OCI-LY3 (cell line): ENCODE measurements around the gene KCND2.

Experiments used
- H2AFZ ChIP-seq: fragments of 200-600, 300-600 bp; shearing (Covaris generic); 2 replicates; pipeline ENCODE4 v1.6.0; 2014; ENCODE audit warnings: antibody characterized with exemption, low read depth, low read length
- H3K27ac ChIP-seq: fragments of 200-600, 300-600 bp; sonication (generic); 2 replicates; pipeline ENCODE4 v1.5.1; 2014; ENCODE audit warnings: mild to moderate bottlenecking, low read length, moderate library complexity, mixed read lengths
- H3K27me3 ChIP-seq: fragments of 200-600, 300-600 bp; sonication (generic); 2 replicates; pipeline ENCODE4 v1.6.1; 2014; ENCODE audit warnings: low read depth, low read length, mixed read lengths
- H3K36me3 ChIP-seq: fragments of 200-600, 300-600 bp; sonication (generic); replicated peaks from 2 replicates; pipeline ENCODE3; 2014; ENCODE audit warnings: low read depth, low read length, mixed read lengths
- H3K4me1 ChIP-seq: fragments of 300-600, 200-600 bp; sonication (generic); 2 replicates; pipeline ENCODE4 v1.6.1; 2014; ENCODE audit warnings: low read length, mixed read lengths
- H3K4me2 ChIP-seq: fragments of 200-600, 300-600 bp; sonication (generic); 2 replicates; pipeline ENCODE4 v1.6.1; 2014; ENCODE audit warnings: low read length, mixed read lengths
- H3K4me3 ChIP-seq: fragments of 300-600, 200-600 bp; sonication (generic); 2 replicates; pipeline ENCODE4 v1.5.1; 2014; ENCODE audit warnings: antibody characterized with exemption, mild to moderate bottlenecking, low read length, moderate library complexity
- H3K79me2 ChIP-seq: fragments of 300-600, 200-600 bp; shearing (Covaris generic); 2 replicates; pipeline ENCODE4 v1.6.1; 2014; ENCODE audit warnings: mild to moderate bottlenecking, low read length, mixed read lengths
- H3K9ac ChIP-seq: fragments of 300-600, 200-600 bp; shearing (Covaris generic); 2 replicates; pipeline ENCODE4 v1.6.0; 2014; ENCODE audit warnings: mild to moderate bottlenecking, low read length, moderate library complexity
- H3K9me3 ChIP-seq: fragments of 200-600, 300-600 bp; shearing (Covaris generic); 2 replicates; pipeline ENCODE4 v1.6.1; 2014; ENCODE audit warnings: low read length, mixed read lengths; ENCODE audit not compliant: insufficient read depth
- H4K20me1 ChIP-seq: fragments of 200-600, 300-600 bp; sonication (generic); 2 replicates; pipeline ENCODE4 v1.6.1; 2016; ENCODE audit warnings: low read length, mixed read lengths; ENCODE audit not compliant: insufficient read depth
- EZH2phosphoT487 ChIP-seq: fragments of 200-600 bp; shearing (Covaris generic); IDR thresholded peaks from 2 replicates; pipeline ENCODE4 v1.6.1; 2018; ENCODE audit warnings: antibody characterized with exemption, mixed run types, low read depth
- TF ChIP-seq, protein P1 (sequence below): fragments of 200-600, 300-600 bp; sonication (generic); IDR thresholded peaks from 2 replicates; pipeline ENCODE4 v1.5.1; 2014; ENCODE audit warnings: antibody characterized with exemption, low read length, low read depth

The KCND2 gene

GRCh38 chr7:120731271-120731670, 458.3 kb downstream of the KCND2 start:
- Histone ChIP-seq H3K9me3 (no peaks in the 10 kb centered on the region), H3K79me2 (no peaks in the 10 kb centered on the region), H3K27me3 (no peaks in the 10 kb centered on the region), H3K4me2 (no peak overlapping the region), H2AFZ (no peak overlapping the region), H3K36me3 (no peaks in the 10 kb centered on the region), H3K9ac (no peak overlapping the region), H3K27ac (no peak overlapping the region), H4K20me1 (no peaks in the 10 kb centered on the region), H3K4me1 (no peaks in the 10 kb centered on the region), H3K4me3 (no peak overlapping the region)
- TF ChIP-seq, protein P1, sequence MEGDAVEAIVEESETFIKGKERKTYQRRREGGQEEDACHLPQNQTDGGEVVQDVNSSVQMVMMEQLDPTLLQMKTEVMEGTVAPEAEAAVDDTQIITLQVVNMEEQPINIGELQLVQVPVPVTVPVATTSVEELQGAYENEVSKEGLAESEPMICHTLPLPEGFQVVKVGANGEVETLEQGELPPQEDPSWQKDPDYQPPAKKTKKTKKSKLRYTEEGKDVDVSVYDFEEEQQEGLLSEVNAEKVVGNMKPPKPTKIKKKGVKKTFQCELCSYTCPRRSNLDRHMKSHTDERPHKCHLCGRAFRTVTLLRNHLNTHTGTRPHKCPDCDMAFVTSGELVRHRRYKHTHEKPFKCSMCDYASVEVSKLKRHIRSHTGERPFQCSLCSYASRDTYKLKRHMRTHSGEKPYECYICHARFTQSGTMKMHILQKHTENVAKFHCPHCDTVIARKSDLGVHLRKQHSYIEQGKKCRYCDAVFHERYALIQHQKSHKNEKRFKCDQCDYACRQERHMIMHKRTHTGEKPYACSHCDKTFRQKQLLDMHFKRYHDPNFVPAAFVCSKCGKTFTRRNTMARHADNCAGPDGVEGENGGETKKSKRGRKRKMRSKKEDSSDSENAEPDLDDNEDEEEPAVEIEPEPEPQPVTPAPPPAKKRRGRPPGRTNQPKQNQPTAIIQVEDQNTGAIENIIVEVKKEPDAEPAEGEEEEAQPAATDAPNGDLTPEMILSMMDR: no peak
- TF ChIP-seq EZH2phosphoT487: no peak

DNA sequence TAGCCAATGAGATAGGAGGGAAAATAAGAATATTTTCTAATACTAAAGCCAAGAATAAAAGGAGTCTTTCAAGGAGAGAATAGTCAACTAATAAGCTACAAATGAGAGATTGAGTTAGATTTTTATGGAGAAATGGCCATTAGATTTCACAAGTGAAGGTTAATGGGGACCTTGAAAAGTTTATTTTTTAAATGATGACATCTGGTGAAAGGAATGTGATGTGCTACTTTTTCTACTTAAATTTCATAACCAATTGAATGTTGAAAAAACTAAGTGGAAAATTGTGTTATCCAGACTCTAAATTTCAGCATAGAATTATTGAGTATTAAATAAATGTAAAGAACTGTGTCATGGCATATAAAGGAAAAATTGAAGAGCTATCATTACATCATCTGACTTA, 459.3 kb downstream of the KCND2 start:
- Histone ChIP-seq H3K4me1 (no peaks in the 10 kb centered on the region), H3K9ac (no peak overlapping the region), H2AFZ (no peak overlapping the region), H3K79me2 (no peaks in the 10 kb centered on the region), H3K9me3 (no peaks in the 10 kb centered on the region), H4K20me1 (no peaks in the 10 kb centered on the region), H3K4me3 (no peak overlapping the region), H3K36me3 (no peaks in the 10 kb centered on the region), H3K4me2 (no peak overlapping the region), H3K27me3 (no peaks in the 10 kb centered on the region), H3K27ac (no peak overlapping the region)
- TF ChIP-seq, protein P1: no peak
- TF ChIP-seq EZH2phosphoT487: no peak

DNA sequence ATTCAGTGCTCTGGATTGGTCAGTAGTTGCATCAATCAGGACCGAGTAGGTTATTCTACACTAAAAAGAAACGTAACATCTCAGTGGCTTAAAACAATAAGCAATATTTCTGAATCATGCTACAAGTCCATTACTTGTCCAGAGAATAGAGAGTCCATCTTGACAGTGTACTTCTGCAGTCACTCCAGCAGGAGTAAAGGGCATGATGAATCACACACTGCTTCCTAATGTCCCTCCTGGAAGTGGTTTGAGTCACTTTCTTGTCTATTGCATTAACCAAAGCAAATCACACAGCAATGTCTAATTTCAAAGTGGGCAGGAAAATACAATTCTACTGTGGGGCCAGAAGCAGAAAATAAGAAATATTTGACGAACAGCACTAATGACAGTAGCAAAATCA, 460.2 kb downstream of the KCND2 start:
- no peaks in the 10 kb centered on the region for H3K79me2 ChIP-seq
- no peaks in the 10 kb centered on the region for H3K27me3 ChIP-seq
- H4K20me1 ChIP-seq: no peaks in the 10 kb centered on the region
- no peaks in the 10 kb centered on the region for H3K4me1 ChIP-seq
- no peaks in the 10 kb centered on the region for H3K36me3 ChIP-seq
- TF ChIP-seq EZH2phosphoT487: no peak
- TF ChIP-seq, protein P1: no peak
- H3K9me3 ChIP-seq: no peaks in the 10 kb centered on the region
- H3K9ac ChIP-seq: no peak overlapping the region
- no peak overlapping the region for H3K4me3 ChIP-seq
- H3K27ac ChIP-seq: no peak overlapping the region
- H2AFZ ChIP-seq: no peak overlapping the region
- H3K4me2 ChIP-seq: no peak overlapping the region

DNA sequence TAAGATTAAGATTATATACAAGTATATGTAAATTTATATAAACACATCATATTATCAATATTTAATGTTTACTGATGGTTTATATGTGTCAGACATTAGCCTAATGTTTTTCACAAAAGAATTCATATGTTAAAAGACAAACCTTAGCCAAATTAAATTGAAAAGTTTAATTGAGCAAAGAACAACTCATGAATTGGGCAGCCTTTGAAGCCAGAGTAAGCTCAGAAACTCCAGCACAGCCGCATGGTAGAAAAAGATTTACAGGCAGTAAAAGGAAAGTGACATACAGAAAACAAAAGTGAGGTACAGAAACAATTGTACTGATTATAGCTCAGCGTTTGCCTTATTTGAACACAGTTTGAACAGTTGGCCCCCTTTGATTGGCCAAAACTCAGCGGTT, 460.9 kb downstream of the KCND2 start:
- H3K79me2 ChIP-seq: no peaks in the 10 kb centered on the region
- H3K36me3 ChIP-seq: no peaks in the 10 kb centered on the region
- no peak overlapping the region for H3K4me2 ChIP-seq
- no peaks in the 10 kb centered on the region for H4K20me1 ChIP-seq
- H3K27ac ChIP-seq: no peak overlapping the region
- no peak for TF ChIP-seq EZH2phosphoT487
- TF ChIP-seq, protein P1: no peak
- H3K27me3 ChIP-seq: no peaks in the 10 kb centered on the region
- no peak overlapping the region for H2AFZ ChIP-seq
- no peaks in the 10 kb centered on the region for H3K4me1 ChIP-seq
- no peak overlapping the region for H3K9ac ChIP-seq
- no peak overlapping the region for H3K4me3 ChIP-seq
- no peaks in the 10 kb centered on the region for H3K9me3 ChIP-seq
